ENCODE data around the gene LRG1.
"Not testable (repeated sequence)": the region's sequence is repeated elsewhere in the genome, so short reads cannot be mapped to it uniquely, and the experiment has no call there.

The LRG1 gene

DNA sequence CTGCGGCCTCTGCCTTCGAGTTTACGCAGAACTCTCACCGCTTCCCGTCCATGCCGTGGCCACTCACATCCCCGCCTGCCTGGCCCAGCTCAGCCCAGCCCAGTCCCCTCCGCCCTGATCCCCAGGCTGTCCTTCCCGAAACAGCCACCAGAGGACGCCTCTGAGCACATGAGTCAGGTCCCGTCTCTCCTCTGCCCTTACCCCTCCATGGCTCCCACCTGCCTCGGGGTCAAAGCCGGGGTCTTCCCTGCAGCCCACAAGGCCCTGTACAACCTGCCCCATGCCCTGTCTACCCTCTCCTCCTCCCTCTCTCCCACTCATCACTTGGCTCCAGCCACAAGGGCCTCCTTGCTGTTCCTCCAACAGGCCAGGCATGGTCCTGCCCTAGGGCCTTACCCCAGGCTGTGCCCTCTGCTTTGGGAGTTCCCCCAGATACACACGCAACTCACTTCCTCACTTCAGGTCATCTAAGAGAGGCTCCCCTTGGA is 27.8 kb upstream of the LRG1 start:
- no peak overlapping the region for H3K4me3 ChIP-seq (ENCODE audit: control insufficient read depth, low read depth, low read length)
- TF ChIP-seq, protein P1, sequence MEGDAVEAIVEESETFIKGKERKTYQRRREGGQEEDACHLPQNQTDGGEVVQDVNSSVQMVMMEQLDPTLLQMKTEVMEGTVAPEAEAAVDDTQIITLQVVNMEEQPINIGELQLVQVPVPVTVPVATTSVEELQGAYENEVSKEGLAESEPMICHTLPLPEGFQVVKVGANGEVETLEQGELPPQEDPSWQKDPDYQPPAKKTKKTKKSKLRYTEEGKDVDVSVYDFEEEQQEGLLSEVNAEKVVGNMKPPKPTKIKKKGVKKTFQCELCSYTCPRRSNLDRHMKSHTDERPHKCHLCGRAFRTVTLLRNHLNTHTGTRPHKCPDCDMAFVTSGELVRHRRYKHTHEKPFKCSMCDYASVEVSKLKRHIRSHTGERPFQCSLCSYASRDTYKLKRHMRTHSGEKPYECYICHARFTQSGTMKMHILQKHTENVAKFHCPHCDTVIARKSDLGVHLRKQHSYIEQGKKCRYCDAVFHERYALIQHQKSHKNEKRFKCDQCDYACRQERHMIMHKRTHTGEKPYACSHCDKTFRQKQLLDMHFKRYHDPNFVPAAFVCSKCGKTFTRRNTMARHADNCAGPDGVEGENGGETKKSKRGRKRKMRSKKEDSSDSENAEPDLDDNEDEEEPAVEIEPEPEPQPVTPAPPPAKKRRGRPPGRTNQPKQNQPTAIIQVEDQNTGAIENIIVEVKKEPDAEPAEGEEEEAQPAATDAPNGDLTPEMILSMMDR (IDR thresholded peaks at IDR 0.05; ENCODE audit: control insufficient read depth, insufficient read depth, low read depth, low read length, missing control alignments) = peak; percentile 90
- no peak for DNase-seq (ENCODE audit: low read depth)

DNA sequence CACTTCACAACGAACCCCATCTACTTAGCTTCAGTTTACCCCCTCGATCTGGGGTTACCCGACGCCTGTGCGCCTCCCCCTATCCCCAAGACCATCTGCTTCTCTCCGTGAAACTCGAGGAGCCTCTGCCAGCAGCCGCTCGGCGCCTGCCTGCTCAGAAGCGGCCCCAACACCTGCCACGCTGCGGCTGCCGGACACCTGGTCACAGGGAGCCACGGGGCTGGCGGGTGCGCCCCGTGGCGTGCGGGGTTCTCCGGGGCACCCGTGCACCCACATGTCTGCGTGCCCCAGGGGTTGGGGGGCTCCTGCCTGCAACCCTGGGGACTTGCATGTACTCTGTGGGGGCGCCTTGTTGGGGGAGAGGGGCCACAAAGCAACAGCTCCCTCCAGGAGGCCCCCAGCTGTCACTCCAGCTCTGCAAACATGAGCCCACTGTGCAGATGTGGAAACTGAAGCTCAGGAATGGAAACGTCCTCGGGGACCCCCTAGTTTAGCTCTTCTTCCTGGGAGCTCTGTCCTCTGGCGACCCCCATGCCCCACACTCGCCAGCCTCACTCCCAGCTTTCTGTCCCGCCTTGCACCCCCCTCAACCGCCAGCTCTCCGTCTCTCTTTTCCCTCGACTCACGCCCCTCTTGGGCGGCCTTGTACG is 26.7 kb upstream of the LRG1 start:
- TF ChIP-seq, protein P1 (IDR thresholded peaks at IDR 0.05; ENCODE audit: control insufficient read depth, insufficient read depth, low read depth, low read length, missing control alignments) = no peak
- H3K4me3 ChIP-seq (ENCODE audit: control insufficient read depth, low read depth, low read length) = no peak overlapping the region
- DNase-seq (ENCODE audit: low read depth) = no peak

DNA sequence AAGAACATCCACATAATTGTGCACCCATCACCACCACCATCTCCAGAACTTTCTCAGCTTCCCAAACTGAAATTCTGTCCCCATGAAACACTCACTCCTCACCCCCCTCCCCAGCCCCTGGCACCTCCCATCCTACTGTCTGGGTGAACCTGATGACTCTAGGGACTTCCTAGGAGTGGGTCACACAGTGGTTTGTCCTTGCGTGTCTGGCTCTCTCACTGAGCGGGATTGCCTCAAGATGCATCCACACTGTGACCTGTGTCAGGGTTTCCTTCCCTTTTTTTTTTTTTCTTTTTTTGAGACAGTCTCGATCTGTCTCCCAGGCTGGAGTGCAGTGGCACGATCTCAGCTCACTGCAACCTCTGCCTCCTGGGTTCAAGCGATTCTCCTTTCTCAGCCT is 23.7 kb upstream of the LRG1 start:
- not testable (repeated sequence) for DNase-seq (ENCODE audit: low read depth)

DNA sequence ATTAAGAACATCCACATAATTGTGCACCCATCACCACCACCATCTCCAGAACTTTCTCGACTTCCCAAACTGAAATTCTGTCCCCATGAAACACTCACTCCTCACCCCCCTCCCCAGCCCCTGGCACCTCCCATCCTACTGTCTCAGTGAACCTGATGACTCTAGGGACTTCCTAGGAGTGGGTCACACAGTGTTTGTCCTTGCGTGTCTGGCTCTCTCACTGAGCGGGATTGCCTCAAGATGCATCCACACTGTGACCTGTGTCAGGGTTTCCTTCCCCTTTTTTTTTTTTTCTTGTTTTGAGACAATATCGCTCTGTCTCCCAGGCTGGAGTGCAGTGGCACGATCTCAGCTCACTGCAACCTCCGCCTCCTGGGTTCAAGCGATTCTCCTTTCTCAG is 22.2 kb upstream of the LRG1 start:
- DNase-seq (ENCODE audit: low read depth); H3K4me3 ChIP-seq (ENCODE audit: control insufficient read depth, low read depth, low read length): not testable (repeated sequence)

More for the DNA sequence above, 23.7 kb upstream of the LRG1 start:
- not testable (repeated sequence) for H3K4me3 ChIP-seq (ENCODE audit: control insufficient read depth, low read depth, low read length)

DNA sequence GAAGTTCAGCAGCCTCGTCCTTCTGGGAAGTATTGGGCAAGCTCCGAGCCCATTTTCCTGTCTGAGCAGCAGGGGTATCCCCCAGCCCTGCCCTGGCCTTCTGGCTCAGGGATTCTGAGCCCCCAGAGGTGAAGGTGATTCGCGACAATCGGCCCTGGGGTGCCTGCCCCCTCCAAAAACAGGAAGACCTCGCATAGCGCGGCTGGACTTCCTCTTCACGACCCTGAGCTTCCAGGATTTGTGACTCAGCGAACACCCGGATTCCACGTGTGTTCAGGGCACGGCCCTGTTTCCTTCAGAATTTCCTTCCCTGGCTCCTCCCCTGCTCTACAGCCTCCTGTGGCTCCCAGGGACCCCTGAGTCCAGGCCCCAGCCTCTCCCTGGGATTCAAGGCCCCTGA is 19.7 kb upstream of the LRG1 start, which contains the start of gene SEMA6B:
TSS of gene SEMA6B (minus strand) at position 116 of the 400 bp plus-strand sequence. CDS start 1,227 bp downstream, outside the sequence.
- no peak within 1 kb of the TSS for H3K4me3 ChIP-seq (ENCODE audit: control insufficient read depth, low read depth, low read length)
- TF ChIP-seq, protein P1 (IDR thresholded peaks at IDR 0.05; ENCODE audit: control insufficient read depth, insufficient read depth, low read depth, low read length, missing control alignments) = no peak
- no peak for DNase-seq (ENCODE audit: low read depth)

DNA sequence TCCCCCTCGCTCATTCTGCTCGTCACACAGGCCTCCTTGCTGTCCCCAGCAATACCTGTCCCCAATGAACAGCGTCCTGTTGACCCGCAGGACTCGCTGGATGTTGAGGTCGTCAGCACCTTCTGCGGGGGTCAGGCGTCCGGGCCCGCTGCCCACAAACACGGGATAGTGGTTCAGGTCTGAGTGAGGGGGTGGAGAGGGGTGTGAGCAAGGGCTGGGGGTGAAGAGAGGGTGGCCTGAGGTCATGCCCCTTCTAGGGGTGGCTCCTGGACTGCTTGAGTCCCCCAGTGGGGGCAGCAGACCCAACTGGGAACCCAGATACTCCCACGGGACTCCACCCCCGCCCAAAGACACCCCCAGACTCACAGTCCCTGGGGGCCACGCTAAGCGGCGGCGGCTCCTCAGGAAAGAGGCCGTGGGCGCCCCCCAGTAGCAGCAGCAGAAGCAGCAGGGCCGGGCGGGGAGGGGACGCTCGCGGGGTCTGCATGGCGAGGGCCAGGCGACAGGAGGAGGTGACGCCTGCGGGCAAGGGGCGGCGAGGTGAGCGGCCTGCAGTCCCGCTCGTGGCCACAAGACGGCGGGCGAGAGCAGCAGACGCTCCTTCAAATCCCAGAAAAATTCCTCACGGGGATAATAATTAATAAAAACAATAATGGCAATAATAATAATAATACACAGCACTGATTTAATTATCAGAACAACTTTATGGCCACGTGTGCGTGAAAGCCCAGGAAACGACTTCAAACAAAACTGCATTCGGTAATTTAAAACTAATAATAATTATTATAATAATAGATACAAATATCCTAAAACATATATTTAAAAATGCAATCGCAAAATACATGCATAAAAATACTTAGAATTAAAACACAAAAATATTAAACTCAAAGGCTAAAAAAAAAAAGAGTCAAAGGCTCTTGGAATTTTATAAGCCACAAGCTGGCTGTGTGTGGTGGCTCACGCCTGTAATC is 18.4 kb upstream of the LRG1 start:
- TF ChIP-seq, protein P1 (IDR thresholded peaks at IDR 0.05; ENCODE audit: control insufficient read depth, insufficient read depth, low read depth, low read length, missing control alignments) = peak; percentile 94
- H3K4me3 ChIP-seq (ENCODE audit: control insufficient read depth, low read depth, low read length) = no peak overlapping the region
- DNase-seq (ENCODE audit: low read depth) = no peak

DNA sequence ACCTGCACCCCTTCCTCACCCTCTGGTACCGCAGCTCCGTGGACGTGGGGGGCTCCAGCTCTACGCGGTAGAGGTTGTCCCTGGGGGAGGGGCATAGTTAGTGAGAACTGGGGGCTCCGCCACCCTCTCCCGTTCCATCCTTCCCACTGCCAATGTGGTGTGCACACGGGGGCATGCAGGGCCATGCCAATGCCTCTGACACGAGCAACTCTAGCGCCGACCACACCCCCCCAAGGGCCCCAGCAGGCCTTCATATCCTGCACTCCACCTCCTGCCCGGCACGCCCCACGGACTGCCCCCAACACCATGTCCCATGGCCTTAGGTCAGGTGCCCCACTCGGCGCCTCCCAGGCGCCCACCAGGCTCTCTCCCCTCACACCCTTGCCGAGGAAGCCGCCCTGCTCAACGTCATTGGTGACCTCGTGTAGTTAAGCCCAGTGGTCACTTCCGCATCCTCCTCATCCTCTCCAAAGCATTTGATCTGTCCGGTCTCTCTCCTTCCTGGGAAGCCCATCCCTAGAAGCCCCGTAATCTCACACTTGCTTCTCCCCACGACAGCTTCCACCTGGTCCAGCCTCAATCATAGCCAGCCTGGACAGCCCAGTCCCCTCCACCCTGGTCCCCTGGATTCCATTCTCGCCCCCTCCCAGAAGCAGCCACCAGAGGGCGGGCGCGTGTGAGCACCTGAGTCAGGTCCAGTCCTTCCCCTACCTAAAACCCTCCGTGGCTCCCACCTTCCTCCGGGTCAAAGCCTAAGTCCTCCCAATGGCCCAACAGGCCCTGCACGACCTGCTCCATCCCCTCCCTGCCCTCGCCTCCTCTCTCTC is 17.5 kb upstream of the LRG1 start:
- no peak for DNase-seq (ENCODE audit: low read depth)
- H3K4me3 ChIP-seq (ENCODE audit: control insufficient read depth, low read depth, low read length) = no peak overlapping the region
- TF ChIP-seq, protein P1 (IDR thresholded peaks at IDR 0.05; ENCODE audit: control insufficient read depth, insufficient read depth, low read depth, low read length, missing control alignments) = no peak
